ENCODE measurements around the gene MAP2K4.

- no peak for TF ChIP-seq CTCF (IDR thresholded peaks at IDR 0.05 in 4 of 5, conservative IDR thresholded peaks at IDR 0.05 in 1 of 5)
- no peak for TF ChIP-seq POLR2A (IDR thresholded peaks at IDR 0.05)
Measured at GRCh38 chr17:12136646-12137045, 116.0 kb downstream of the MAP2K4 start.
